Spinal cord (tissue), 10 donors: Measurements from ENCODE around the gene SERPINA6. TPM values are rescaled to one million over a fixed set of nuclear protein-coding genes. Genes with fewer than 3 reads are reported as not detected.
A peak's percentile ranks its signal among the peaks of the same experiment; 100 is the strongest.
"Not testable (repeated sequence)": the region's sequence is repeated elsewhere in the genome, so short reads cannot be mapped to it uniquely, and the experiment has no call there.

Experiments used
- DNase-seq, 6 donors: peaks; one replicate each; pipeline versions ENCODE4 v3.0.0 to v3.0.0-alpha.2; 2013 to 2015; ENCODE audit warnings: low spot score in 6 of 6, low read depth in 4 of 6
- H3K27ac ChIP-seq: one replicate; pipeline ENCODE4 v1.5.1; 2013; ENCODE audit warnings: low read depth, low read length, control low read depth
- H3K27me3 ChIP-seq: one replicate; pipeline ENCODE4 v1.6.1; 2013; ENCODE audit warnings: low read length; ENCODE audit not compliant: control insufficient read depth, insufficient read depth
- H3K36me3 ChIP-seq: one replicate; pipeline ENCODE4 v1.6.1; 2013; ENCODE audit warnings: low read length; ENCODE audit not compliant: control insufficient read depth, insufficient read depth
- H3K4me1 ChIP-seq: one replicate; pipeline ENCODE4 v1.6.1; 2013; ENCODE audit warnings: low read length; ENCODE audit not compliant: control insufficient read depth, insufficient read depth
- H3K4me3 ChIP-seq: one replicate; pipeline ENCODE4 v1.5.1; 2013; ENCODE audit warnings: low read depth, low read length, control low read depth
- H3K9me3 ChIP-seq: one replicate; pipeline ENCODE4 v1.6.1; 2013; ENCODE audit warnings: low read length; ENCODE audit not compliant: control insufficient read depth, insufficient read depth
- WGBS: methylation state at CpG from one replicate; pipeline ENCODE4 v1.1.5; 2013; ENCODE audit warnings: missing lambda C conversion rate; ENCODE audit not compliant: insufficient coverage; 5-methylcytosine and 5-hydroxymethylcytosine counted together
- polyA plus RNA-seq, 2 donors: library from polyadenylated mRNA; unstranded; fragments of 120-200 nt; gene quantifications; one replicate each; pipeline ENCODE4 v1.2.1, GENCODE V29; 2013; ENCODE audit not compliant: insufficient read length in 2 of 2
- total RNA-seq, 2 donors: library from RNA; depleted of rRNA in 1 of 2; stranded (reverse); fragments of 120-200 nt in 1 of 2; fragments of >200 nt in 1 of 2; gene quantifications; one replicate each; pipeline versions ENCODE4 v1.2.3 to v1.2.4, GENCODE V29; 2013 to 2014
- donor health status: healthy.

SERPINA6 gene
- total and polyA plus RNA-seq, 4 donors: 0.06 TPM; not detected in 3

DNA sequence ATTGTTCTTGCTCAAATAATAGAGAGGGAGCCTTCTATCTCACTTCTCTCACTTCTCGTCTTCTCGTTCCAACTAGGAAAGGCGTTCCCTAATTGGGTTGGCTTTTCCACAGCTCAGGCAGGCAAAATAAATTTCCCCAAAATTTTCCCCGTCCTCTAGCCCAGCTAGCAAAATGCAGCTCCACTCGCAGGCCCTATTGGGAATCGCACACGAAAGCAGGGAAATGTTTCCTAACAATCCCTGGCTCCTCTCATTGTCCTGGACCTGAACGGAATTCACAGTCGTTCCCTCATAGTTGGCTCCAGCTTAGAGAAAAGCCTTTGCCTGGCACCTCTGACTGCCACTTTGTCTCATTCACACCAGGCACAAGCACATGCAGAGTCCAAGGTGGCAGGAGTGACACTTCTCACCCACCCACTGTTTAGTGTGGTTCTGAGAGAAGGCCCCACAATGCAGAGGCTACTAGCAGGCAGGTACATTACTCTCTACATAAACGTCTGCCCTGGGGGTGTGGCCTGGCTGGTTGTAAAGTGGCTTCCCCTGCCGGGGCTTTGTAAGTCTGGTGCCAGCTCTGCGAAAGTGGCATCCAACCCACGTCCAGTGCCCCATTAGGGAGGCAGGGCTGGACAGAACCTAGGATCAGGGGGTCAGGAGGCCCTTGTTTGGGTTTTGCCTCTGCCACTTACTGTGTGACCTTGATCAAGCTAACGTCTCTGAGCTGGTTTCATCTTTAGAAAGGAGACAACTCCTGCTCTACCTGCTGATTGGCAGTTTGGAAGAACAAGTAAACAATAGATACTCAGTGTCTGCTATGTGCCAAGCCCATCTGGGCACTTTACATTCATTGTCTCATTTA is 34.3 kb downstream of the SERPINA6 start:
- Histone ChIP-seq H3K27me3 (no peaks in the 10 kb centered on the region), H3K4me3 (no peak overlapping the region), H3K4me1 (no peaks in the 10 kb centered on the region), H3K9me3 (no peaks in the 10 kb centered on the region), H3K27ac (no peak overlapping the region), H3K36me3 (no peaks in the 10 kb centered on the region)
- WGBS: 51% methylated on average over 13 of the region's 14 CpGs
- DNase-seq: no peak

DNA sequence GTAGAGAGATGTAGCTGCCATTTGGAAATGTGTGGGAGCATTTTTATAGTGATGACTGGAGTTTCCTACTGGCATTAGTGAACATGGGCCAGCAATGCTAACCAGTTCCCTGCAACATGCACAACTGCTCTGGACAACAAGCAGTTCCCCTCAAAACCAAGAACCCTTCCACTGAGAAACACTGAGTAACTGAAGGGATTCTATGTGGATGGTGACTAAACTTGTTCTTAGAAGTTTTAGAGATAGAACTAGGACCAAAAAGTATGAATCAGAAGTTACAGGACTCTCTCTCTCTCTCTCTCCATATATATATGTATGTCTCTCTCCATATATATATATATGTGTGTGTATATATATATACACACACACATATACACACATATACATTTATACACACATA is 38.0 kb downstream of the SERPINA6 start:
- Histone ChIP-seq H3K4me1 (no peaks in the 10 kb centered on the region), H3K4me3 (no peak overlapping the region), H3K36me3 (no peaks in the 10 kb centered on the region), H3K27ac (no peak overlapping the region), H3K27me3 (no peaks in the 10 kb centered on the region), H3K9me3 (no peaks in the 10 kb centered on the region)
- no peak for DNase-seq

DNA sequence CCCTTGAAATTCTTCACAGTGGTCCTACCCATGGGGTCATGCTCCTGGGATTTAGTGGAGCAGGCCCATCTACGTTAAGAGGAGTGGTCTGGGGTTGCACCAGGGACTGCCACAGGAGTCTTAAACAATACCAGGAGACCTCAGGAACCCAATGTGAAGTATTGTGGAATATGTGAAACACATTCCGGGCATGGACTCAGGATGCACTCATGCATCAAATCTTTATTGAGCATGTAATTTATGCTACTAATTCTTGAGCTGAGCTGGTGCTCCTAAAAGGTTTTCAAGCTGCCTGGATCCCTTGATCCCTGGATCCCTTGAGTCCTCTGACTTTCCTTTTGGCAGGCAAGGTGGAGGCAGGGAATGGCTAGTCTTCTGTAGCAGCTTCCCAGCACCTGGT is 38.9 kb downstream of the SERPINA6 start:
- no peak for DNase-seq
- H3K9me3 ChIP-seq: no peaks in the 10 kb centered on the region
- no peaks in the 10 kb centered on the region for H3K36me3 ChIP-seq
- no peaks in the 10 kb centered on the region for H3K27me3 ChIP-seq
- no peak overlapping the region for H3K4me3 ChIP-seq
- 60% methylated on average over 1 of the region's 2 CpGs for WGBS
- H3K27ac ChIP-seq: no peak overlapping the region
- no peaks in the 10 kb centered on the region for H3K4me1 ChIP-seq

DNA sequence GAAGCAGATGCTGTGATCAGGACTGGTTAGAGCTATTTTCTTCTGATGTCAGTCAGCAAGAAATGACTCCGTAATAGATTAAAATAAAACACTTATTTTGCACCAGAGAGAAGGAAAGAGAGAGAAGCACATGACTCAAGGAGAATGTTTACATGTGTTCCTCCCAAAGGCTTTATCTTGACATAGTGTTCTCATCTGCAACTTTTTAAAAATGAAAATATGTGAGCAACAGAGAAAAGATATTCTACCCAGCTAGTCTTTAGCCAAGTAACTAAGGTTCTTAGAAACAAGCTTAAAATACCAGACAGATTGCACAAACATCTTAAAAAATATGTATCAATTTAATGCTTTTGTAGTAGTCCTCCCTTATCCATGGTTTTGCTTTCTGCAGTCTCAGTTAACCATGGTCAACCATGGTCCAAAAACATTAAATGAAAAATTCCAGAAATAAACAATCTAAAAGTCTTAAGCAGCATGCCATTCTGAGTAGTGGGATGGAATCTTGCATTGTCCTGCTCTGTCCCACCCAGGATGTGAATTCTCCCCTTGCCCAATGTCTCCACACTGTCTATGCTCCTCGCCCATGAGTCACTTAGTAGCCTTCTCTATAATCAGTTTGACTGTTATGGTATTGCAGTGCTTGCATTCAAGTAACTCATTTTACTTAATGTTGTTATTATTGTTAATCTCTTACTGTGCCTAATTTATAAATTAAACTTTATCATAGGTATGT is 40.0 kb downstream of the SERPINA6 start:
- no peaks in the 10 kb centered on the region for H3K9me3 ChIP-seq
- WGBS: no CpG with 5 or more reads among the region's 2 CpGs
- no peak for DNase-seq
- H3K27me3 ChIP-seq: no peaks in the 10 kb centered on the region
- H3K4me3 ChIP-seq: no peak overlapping the region
- no peaks in the 10 kb centered on the region for H3K4me1 ChIP-seq
- no peaks in the 10 kb centered on the region for H3K36me3 ChIP-seq
- no peak overlapping the region for H3K27ac ChIP-seq

GRCh38 chr14:94278731-94279130 is 44.4 kb downstream of the SERPINA6 start:
- Histone ChIP-seq H3K9me3 (no peaks in the 10 kb centered on the region), H3K27ac (no peak overlapping the region), H3K36me3 (no peaks in the 10 kb centered on the region), H3K27me3 (no peaks in the 10 kb centered on the region), H3K4me3 (no peak overlapping the region), H3K4me1 (no peaks in the 10 kb centered on the region)
- 82% methylated on average over 2 of the region's 2 CpGs for WGBS
- peak in 1 of 6 donors; percentile 13 for DNase-seq

- not testable (repeated sequence) for H3K9me3 ChIP-seq, H3K4me3 ChIP-seq, DNase-seq, H3K36me3 ChIP-seq, H3K27ac ChIP-seq, H3K4me1 ChIP-seq, H3K27me3 ChIP-seq
- WGBS: 93% methylated on average over 10 of the region's 11 CpGs
Observed at GRCh38 chr14:94276898-94277561, 46.1 kb downstream of the SERPINA6 start.

- Histone ChIP-seq H3K9me3 (no peaks in the 10 kb centered on the region), H3K4me3 (no peak overlapping the region), H3K36me3 (no peaks in the 10 kb centered on the region), H3K27me3 (no peaks in the 10 kb centered on the region), H3K27ac (no peak overlapping the region), H3K4me1 (no peaks in the 10 kb centered on the region)
- DNase-seq: peak in 1 of 6 donors; percentile 26
- 89% methylated on average over 3 of the region's 10 CpGs for WGBS
Observed at GRCh38 chr14:94269156-94269555, 54.0 kb downstream of the SERPINA6 start.

DNA sequence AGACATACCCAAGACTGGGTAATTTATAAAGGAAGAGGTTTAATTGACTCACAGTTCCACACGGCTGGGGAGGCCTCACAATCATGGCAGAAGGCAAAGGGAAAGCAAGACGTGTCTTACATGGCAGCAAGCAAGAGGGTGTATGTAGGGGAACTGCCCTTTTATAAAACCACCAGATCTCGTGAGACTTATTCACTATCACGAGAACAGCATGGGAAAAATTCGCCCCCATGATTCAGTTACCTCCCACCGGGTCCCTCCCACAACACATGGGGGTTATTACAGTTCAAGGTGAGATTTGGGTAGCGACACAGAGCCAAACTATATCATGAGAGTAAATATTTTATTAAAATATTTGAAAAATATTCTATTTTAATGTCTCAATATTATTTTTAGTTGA is 54.6 kb downstream of the SERPINA6 start:
- H3K4me1 ChIP-seq, H3K9me3 ChIP-seq, DNase-seq, H3K36me3 ChIP-seq, H3K27me3 ChIP-seq, H3K27ac ChIP-seq, H3K4me3 ChIP-seq: not testable (repeated sequence)
- no CpG with 5 or more reads among the region's 7 CpGs for whole genome bisulfite sequencing

DNA sequence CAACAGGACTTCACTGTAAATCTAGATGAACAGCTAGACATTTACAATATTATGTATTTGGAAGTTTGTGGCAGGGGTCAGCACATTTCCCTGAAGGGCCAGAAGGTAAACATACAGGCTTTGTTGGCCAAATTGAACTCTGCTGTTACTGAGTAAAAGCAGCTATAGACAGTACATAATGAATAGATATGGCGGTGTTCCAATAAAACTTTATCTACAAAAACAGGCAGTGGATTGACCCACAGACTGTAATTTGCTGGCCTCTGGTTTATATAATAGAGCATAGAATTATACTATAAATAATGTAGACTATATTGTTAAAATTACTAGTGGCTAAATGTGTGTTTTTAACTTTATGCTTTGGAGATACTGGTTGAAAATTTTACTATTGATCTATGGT is 55.8 kb downstream of the SERPINA6 start:
- Histone ChIP-seq H3K27ac (no peak overlapping the region), H3K36me3 (no peaks in the 10 kb centered on the region), H3K9me3 (peaks cover 3% of the 10 kb centered on the region), H3K27me3 (no peaks in the 10 kb centered on the region), H3K4me3 (no peak overlapping the region), H3K4me1 (no peaks in the 10 kb centered on the region)
- no peak for DNase-seq
- no CpG with 5 or more reads among the region's 1 CpG for WGBS
